ENCODE data around the gene MARF1.

DNA sequence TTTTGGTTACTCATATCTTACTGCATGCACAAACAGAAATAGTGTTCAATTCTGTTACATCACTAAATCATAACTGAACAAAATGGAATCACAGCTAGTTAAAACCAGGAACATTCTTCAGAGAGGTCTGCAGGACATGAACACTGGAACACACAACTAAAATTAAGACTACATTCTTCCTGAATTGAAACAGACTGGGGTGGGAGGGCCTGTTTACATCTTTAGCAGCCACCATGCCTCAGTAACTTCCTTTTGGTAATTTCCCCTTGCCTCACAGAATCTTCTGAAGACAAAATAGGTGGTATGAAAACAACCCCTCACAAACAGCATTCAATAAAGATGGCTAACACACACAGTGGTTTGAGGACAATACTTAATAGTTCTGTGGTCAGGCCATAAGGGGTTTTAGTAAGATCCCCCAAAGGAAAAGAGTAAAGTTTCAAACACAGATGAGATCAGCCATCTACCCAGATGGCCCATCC lies 6.5 kb downstream of the MARF1 start:
- TF ChIP-seq GATA2 (IDR thresholded peaks at IDR 0.05; ENCODE audit: low read depth, low read length) = no peak
- no peak for TF ChIP-seq GATA3 (IDR thresholded peaks at IDR 0.05; ENCODE audit: low read depth, low read length)
